IPS-NIHi7 (cell line): ENCODE data around the gene ZWINT.

Source experiments
- DNase-seq: peaks from one replicate; pipeline ENCODE4 v3.0.0; 2012; ENCODE audit warnings: mixed read lengths; ENCODE audit errors: extremely low spot score

ZWINT gene, protein sequence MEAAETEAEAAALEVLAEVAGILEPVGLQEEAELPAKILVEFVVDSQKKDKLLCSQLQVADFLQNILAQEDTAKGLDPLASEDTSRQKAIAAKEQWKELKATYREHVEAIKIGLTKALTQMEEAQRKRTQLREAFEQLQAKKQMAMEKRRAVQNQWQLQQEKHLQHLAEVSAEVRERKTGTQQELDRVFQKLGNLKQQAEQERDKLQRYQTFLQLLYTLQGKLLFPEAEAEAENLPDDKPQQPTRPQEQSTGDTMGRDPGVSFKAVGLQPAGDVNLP

DNA sequence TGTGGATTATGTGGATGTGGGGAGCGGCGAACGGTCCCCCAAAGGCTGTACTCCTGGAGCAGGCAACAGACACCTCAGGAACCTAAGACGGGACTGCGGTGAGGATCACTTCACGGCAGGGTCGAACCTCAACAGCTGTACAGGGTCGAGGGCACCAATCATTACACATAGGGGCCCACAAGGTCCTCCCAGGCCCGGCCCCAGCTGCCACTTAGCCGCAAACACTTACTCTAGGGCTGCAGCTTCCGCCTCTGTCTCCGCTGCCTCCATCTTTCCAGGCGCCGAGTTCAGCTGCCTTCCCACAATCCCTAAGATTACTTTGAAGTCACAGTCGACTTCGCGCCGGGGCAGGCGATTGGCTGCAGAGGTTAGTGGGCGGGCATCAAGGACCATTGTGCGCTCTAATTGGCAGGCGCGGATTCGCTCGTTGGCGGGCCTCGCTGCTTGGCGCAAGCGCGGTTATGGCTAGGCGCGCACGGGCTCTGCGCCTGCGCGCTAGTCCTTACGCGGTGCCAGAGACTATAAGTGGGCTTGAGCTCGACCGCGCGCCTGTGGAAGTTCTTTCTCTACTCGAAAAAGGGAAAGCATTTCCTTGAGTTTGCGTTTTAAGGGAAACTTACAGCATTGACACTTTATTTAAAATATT is at the start of gene ZWINT:
TSS of gene ZWINT (minus strand) at position 293 of the 646 bp plus-strand sequence. CDS start at position 270, 23 bp downstream.
- DNase-seq = peak; percentile 95

DNA sequence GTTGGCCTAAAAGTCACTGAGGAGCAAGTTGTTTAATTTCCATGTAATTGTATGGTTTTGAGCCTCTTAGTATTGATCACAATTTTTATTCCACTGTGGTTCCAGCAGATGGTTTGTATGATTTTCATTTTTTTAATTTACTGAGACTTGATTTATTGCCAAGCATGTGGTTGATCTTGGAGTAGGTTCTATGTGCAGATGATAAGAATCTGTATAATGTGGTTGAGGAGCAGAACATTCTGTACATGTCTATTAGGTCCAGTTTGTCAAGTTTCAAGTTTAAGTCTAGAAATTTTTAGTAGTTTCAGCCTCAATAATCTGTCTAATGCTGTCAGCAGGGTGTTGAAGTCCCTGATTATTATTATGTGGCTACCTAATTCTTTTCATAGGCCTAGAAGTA is 22.7 kb upstream of the ZWINT start:
- no peak for DNase-seq

DNA sequence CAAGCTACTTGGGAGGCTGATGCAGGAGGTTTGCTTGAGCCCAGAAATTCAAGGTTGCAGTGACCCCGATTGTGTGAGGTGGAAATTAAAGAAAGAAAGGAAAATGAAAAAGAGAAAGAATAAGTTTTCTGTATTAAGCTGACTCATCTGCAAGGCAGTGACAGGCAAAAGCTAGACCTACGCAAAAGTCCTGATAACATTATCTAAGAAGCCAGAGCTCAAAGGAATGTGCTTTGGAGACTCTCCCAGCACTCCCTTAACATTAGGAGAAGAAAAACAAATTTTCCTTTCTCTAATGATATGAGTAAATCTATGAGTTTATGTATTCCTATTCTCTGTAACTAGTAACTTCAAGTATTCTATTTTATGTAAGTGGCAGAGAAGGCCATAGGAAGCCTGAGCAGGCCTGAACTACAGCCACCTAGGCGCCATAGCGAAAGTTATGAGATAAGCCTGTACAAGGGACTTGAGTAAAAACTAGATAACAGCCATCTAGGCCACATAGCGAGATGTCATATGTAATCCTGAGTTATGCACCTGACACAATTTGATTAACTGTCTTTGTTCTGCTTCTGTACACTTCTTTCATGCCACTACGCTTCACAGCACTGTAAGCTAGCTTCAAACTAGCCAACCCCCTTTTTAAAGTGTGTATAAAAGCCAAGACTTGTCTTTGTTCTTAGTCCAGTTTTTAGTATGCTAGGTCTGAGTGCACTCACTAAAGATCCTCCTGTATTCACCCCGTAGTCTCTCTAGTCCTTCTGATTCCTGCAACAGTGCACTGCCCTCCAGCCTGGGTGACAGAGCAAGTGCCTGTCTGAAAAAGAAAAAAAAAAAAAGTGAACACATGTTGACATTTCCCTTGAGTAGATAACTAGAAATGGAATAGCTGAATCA is 9.4 kb upstream of the ZWINT start:
- DNase-seq = no peak

DNA sequence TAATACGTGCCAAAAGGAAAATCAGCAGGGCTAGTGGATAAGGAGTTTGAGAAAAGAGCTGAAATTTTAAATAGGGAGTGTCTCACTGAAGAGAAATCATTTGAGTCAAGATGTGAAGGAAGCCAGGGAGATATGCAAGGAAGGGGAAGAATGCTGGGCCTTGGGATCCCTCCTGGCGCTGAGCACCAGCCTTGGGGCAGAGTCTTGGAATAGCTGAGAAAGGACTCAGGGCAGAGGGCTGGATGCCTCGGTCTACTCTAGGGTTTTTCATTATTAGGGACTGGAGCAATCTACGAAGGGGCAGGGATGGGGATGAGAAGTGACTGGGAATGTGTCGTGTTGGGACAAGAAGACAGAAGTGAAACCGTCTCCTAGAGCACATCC is 484 bp downstream of the ZWINT start:
- DNase-seq = peak; percentile 8

DNA sequence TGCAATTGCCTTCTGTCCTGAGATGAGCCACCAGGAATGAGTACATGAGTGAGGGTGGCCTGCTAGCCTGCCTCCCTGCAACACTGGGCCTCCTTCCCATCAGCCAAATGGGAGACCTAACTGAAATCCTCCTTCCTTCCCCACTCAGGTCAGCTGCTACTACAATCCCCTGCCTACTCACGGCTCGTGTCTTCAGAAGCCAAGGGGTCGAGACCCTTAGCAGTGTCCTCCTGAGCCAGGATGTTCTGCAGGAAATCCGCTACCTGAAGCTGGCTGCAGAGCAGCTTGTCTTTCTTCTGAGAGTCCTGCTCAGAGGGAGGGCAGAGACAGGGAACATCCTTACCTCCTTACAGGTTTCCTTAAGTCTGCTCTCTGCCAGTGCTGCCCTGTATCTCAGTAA is 1.2 kb downstream of the ZWINT start:
- DNase-seq = no peak

DNA sequence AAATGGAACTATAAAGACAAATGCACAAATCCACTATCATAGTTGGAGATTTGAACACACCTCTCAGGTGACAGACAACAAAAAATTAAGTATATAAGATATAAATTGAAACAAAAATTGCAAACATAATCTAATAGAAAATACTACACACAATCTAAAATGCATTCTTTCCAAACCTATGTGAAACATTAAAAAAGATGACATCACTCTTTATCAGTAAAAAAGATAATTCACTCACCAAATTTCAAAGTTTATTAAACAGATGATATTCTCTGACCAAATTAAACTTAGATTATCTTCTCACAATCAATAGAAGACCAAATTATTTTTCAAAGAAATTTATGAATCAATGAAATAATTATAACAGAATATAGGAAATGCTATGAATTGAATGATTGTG is 4.0 kb downstream of the ZWINT start:
- no peak for DNase-seq

DNA sequence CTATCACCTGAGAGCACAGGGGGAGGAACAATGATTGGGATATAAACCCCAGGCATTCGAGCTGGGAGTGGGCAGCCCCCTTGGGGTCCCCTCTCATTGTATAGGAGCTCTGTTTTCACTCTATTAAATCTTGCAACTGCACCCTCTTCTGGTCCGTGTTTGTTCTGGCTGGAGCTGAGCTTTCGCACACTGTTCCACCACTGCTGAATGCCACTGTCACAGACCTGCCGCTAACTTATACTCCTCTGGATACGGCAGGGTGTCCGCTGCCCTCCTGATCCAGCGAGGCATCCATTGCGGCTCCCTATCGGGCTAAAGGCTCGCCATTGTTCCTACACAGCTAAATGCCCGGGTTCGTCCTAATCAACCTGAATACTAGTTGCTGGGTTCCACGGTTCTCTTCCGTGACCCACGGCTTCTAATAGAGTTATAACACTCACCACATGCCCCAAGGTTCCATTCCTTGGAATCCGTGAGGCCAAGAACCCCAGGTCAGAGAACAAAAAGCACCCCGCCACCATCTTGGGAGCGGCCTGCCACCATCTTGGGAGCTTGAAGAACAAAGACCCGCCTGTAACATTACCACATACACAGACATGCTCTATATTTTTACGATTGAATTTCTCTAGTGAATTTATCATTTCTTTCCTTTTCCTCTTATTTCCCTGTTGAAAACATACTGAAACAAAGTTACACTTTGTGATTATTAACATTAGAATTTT is 9.0 kb downstream of the ZWINT start:
- DNase-seq = no peak

DNA sequence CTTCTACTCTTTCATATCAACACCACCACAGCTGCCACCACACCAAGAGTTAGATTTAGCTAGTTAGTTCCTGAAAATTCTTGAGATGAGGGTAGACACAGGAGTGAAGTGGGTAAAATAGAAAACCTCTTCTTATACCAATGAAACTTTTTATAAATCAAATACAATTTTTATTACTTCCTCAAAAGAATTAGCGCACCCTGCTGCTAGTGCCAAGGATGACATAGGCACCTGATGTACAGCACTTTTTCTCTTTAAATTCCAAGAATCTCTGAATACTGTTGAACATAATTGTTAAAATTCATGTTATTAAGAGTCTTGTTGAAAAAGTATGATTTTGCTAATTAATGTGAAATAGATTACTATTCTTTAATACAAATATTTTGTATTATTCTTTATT is 11.4 kb downstream of the ZWINT start:
- no peak for DNase-seq

DNA sequence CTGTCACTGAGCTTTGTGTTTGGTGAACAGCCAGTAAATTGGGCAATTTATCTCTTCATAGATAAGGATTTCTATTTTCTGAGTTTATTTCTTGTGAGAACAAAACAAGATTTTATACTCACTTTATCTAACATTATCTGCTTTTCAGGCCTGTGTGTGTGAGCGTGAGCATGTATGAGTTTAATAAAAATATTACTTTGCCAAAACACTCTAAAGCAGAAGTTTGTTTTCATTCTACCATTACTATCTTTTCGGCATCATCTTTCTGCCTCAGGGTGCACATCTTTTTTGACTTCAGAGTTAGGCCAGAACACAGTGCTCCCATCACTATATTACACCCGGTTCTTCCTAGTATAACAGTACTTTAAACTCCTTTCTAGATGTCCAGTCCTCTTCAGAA is 13.0 kb downstream of the ZWINT start:
- DNase-seq = no peak

DNA sequence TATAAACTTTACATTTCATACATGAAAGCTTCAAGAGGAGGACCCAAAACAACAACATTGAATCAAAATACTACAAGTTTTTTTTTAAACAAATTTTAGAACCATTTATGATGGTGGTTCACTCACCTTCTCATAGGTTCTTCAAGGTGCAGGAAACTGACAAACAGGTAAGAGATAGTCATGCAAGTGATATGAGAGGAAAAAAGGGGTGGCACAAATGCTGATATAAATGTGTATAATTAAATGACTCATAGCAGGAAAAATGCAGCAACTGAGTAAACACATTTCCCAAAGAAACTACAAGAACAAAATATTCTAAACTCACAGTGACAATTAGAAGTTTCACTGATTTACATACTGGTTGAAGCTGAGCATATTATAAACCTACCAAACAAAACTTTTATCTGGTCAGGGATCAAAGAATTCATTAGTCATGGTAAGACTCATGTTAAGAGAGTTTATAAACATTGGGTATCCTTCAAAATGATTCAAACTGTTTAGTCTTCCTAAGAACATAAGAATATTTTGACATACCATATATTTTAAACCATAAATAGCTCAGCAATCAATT is 14.1 kb downstream of the ZWINT start:
- DNase-seq = no peak

DNA sequence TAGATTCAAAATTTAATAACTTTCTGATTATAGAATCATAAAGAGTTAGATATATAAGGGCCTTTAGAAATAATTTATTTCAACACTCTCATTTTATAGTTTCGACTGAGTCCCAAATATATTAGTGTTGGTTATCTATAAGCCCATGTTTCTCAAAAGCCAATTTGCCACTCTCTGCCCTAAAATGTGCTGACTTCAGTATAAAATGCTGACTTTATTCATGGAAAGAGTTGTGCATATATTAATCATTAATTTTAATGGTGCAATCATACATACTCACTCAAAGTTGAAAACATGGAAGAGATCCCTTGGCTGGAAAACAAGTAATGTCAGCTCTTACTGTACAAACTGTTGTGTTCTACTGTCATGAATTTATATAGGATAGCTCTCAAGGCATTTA is 19.4 kb downstream of the ZWINT start:
- DNase-seq = no peak

DNA sequence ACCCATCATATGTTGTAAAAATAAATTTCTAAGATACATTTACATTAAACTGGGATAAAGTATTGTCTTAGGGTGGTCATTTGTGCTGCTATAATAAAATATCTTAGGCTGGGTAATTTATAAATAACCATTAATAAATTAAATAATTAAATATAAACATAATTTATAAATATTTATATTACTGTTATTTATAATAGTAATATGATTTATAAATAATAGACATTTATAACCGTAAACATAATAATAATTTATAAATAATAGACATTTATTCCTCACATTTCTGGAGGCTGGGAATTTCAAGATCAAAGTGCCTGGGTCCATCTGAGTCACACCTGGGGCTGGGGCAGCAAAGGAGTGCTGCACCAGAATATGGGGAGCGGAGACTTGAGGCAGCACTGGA is 31.1 kb downstream of the ZWINT start:
- DNase-seq = no peak

DNA sequence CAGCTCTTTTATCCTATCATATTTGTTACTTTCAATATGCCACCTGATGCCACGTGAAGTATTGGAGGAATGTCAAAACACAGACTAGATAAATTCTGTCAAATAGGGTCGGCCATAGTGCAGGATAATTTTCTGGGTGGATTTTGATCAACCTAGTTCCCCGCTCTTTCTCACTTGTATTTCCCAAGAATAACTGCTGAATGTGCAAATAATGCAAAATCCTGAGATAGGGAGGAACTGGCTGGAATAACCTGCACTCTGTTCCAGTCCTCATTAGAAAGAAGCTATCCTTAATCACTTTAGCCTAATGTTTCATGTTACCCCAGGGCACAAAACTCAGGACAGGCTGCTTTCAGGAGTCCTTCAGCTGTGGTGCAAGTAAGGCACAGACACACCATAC is 33.9 kb downstream of the ZWINT start:
- DNase-seq = no peak

DNA sequence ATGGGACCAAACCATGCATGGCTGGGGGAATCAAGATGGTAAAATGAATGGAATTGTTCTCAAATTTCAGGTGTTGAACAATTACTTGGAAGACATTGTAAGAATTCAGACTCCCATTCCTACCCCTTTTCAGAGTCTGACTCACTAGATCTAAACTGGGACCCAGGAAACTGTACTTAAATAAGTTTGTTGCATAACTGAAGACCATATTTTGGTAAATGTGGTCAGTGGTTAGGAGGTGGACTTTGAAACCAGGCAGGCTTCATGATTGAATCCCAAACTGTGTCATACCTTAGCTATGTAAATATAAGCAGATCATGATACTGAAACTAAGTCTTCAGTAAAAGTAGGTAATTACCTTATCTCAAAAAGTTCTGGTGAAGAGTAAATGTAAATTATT is 41.7 kb downstream of the ZWINT start:
- DNase-seq = no peak

DNA sequence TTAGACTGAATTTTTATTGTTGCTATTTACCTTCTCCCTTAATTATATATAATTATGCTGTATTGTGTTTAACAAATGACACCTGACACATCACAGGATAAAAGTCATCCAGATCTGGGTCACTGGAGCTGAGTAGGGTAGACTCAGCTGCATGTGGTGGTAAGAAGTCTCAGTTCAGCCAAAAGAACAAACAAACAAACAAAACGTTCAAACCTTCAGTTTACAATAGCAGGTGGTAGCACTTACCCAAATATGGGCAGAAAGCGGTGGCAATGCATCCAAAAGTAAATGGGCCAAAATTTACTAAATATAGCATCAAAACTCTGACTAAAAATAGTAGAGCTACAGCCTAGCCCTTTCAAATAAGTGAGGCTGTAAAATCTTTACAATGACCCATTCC is 42.2 kb downstream of the ZWINT start:
- DNase-seq = no peak

DNA sequence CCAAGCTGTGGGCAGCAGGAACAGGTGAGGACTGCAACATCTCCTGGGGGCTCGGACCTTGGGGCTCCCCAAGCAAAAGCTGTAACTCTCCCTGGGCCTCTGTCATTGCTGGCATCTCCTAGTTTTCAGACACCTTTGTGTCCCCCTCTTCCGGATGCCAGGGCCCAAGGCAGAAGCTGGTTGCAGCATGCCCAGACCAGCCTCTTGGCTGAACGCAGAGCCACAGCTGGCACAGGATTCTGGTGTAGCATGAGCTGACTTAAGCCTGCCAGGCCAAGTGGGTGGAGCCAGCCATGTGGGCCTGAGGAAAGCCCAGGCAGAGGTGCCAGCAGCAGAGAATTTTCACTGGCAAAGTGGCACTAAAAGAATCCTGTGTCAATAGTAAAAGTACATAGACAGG is 43.5 kb downstream of the ZWINT start:
- no peak for DNase-seq

DNA sequence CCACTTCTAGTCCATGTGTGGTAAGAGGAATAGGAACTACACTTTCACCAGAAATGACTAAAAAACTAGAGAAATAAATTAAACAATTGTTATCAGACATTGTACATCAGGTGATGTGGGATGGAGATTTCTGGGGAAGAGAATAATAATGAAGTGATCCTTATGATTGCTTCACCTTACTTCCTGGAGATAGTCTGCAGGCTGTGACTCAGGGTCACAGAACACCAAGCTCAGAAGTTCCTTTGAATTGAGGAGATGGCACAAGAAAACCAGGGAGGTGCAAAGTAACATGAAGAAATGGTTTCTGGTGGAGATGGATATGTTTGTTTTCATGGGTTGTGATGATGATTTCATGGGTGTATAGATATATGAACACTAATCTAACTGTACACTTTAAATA is 44.5 kb downstream of the ZWINT start:
- no peak for DNase-seq
